Osteoblast (primary cell): ENCODE data around the gene CA5A. TPM values are rescaled to one million over a fixed set of nuclear protein-coding genes. Genes with fewer than 3 reads are reported as not detected.

ENCODE experiments used
- DNase-seq: peaks from one replicate; pipeline ENCODE4 v3.0.0; 2011; ENCODE audit warnings: low spot score, mixed read lengths; ENCODE audit not compliant: insufficient read length; ENCODE audit errors: missing footprints
- H2AFZ ChIP-seq: 2 replicates; pipeline ENCODE4 v1.6.0; 2011; ENCODE audit warnings: mild to moderate bottlenecking, low read length
- H3K27ac ChIP-seq: 2 replicates; pipeline ENCODE4 v1.5.1; 2011; ENCODE audit warnings: mild to moderate bottlenecking, low read depth, low read length, moderate library complexity
- H3K27me3 ChIP-seq: 2 replicates; pipeline ENCODE4 v1.6.0; 2012; ENCODE audit warnings: mild to moderate bottlenecking, control low read depth, inconsistent platforms, low read length, moderate library complexity; ENCODE audit not compliant: insufficient read depth
- H3K36me3 ChIP-seq: 2 replicates; pipeline ENCODE4 v1.5.1; 2011; ENCODE audit warnings: mild to moderate bottlenecking, low read length, control low read depth, moderate library complexity; ENCODE audit not compliant: insufficient read depth
- H3K4me1 ChIP-seq: 2 replicates; pipeline ENCODE4 v1.5.1; 2011; ENCODE audit warnings: mild to moderate bottlenecking, low read length, control low read depth, moderate library complexity; ENCODE audit not compliant: insufficient read depth
- H3K4me2 ChIP-seq: 2 replicates; pipeline ENCODE4 v1.6.0; 2011; ENCODE audit warnings: mild to moderate bottlenecking, low read length; ENCODE audit not compliant: insufficient read depth
- H3K4me3 ChIP-seq: fragments of 200-600 bp; sonication (generic); 3 replicates; pipeline ENCODE4 v1.5.1; 2012; ENCODE audit warnings: mild to moderate bottlenecking, low read length, inconsistent platforms; ENCODE audit not compliant: insufficient read depth
- H3K79me2 ChIP-seq: 2 replicates; pipeline ENCODE4 v1.6.0; 2012; ENCODE audit warnings: mild to moderate bottlenecking, low read length, control low read depth, inconsistent platforms; ENCODE audit not compliant: insufficient read depth
- H3K9me3 ChIP-seq: 2 replicates; pipeline ENCODE4 v1.5.1; 2011; ENCODE audit warnings: low read depth, low read length, control low read depth
- H4K20me1 ChIP-seq: 2 replicates; pipeline ENCODE4 v1.6.0; 2012; ENCODE audit warnings: mild to moderate bottlenecking, low read length, control low read depth; ENCODE audit not compliant: insufficient read depth
- CTCF ChIP-seq: IDR thresholded peaks from 2 replicates; pipeline ENCODE4 v1.5.1; 2011; ENCODE audit warnings: mild to moderate bottlenecking, low read depth, low read length, moderate library complexity; ENCODE audit errors: extremely low read depth
- total RNA-seq: library from RNA; depleted of rRNA; stranded (reverse); fragments of >200 nt; gene quantifications from 2 replicates; pipeline ENCODE4 v1.2.3, GENCODE V29; 2012

The CA5A gene
- total RNA-seq, 1 donor: not detected

GRCh38 chr16:87952751-87953150, 16.4 kb upstream of the CA5A start:
- H4K20me1 ChIP-seq: peaks cover 13% of the 10 kb centered on the region
- no peak for DNase-seq
- no peaks in the 10 kb centered on the region for H3K9me3 ChIP-seq
- TF ChIP-seq CTCF: no peak
- peak overlapping the region; percentile 90 for H3K4me2 ChIP-seq
- H3K27ac ChIP-seq: peak overlapping the region; percentile 83
- H2AFZ ChIP-seq: no peak overlapping the region
- peaks cover 4% of the 10 kb centered on the region for H3K36me3 ChIP-seq
- peaks cover 29% of the 10 kb centered on the region for H3K4me1 ChIP-seq
- H3K4me3 ChIP-seq: peak overlapping the region; percentile 97
- peaks cover 62% of the 10 kb centered on the region for H3K79me2 ChIP-seq
- H3K27me3 ChIP-seq: no peaks in the 10 kb centered on the region

GRCh38 chr16:87951552-87952538, 15.5 kb upstream of the CA5A start:
- peak overlapping the region; percentile 5 for H2AFZ ChIP-seq

GRCh38 chr16:87950765-87951551, 14.6 kb upstream of the CA5A start, which contains the start of gene BANP:
Gene BANP, plus strand, starts transcription at chr16:87951434. Its CDS starts 23,682 bp downstream, at chr16:87975116.
- Histone ChIP-seq H2AFZ (peak within 1 kb of the TSS; percentile 100), H3K79me2 (peaks cover 44% of the 10 kb centered on the region), H3K4me3 (peak within 1 kb of the TSS; percentile 97), H3K36me3 (peaks cover 4% of the 10 kb centered on the region), H3K4me1 (peaks cover 20% of the 10 kb centered on the region), H3K9me3 (no peaks in the 10 kb centered on the region), H3K4me2 (peak within 1 kb of the TSS; percentile 94), H3K27me3 (no peaks in the 10 kb centered on the region), H4K20me1 (peaks cover 3% of the 10 kb centered on the region), H3K27ac (peak within 1 kb of the TSS; percentile 98)
- peak; percentile 100 for DNase-seq
- TF ChIP-seq CTCF: peak; percentile 16

More at GRCh38 chr16:87951552-87952538, 15.5 kb upstream of the CA5A start:
- peak; percentile 87 for DNase-seq
- peak; percentile 13 for TF ChIP-seq CTCF
- H3K79me2 ChIP-seq: peaks cover 52% of the 10 kb centered on the region
- peaks cover 11% of the 10 kb centered on the region for H4K20me1 ChIP-seq
- peaks cover 29% of the 10 kb centered on the region for H3K4me1 ChIP-seq
- H3K36me3 ChIP-seq: peaks cover 4% of the 10 kb centered on the region
- peak overlapping the region; percentile 97 for H3K4me3 ChIP-seq
- H3K27ac ChIP-seq: peak overlapping the region; percentile 83
- peak overlapping the region; percentile 90 for H3K4me2 ChIP-seq
- H3K27me3 ChIP-seq: no peaks in the 10 kb centered on the region
- no peaks in the 10 kb centered on the region for H3K9me3 ChIP-seq
